ELF-1 (cell line): ENCODE results near the gene KLHL18.
A peak's percentile ranks its signal among the peaks of the same experiment; 100 is the strongest.
"Not testable (repeated sequence)": the region's sequence is repeated elsewhere in the genome, so short reads cannot be mapped to it uniquely, and the experiment has no call there.

Source experiments
- DNase-seq: peaks from one replicate; pipeline ENCODE4 v3.0.0-alpha.2; 2016; ENCODE audit warnings: low read depth, low spot score

Gene KLHL18

GRCh38 chr3:47273564-47273963, 9.2 kb upstream of the KLHL18 start:
- DNase-seq: no peak

GRCh38 chr3:47274652-47275051, 8.1 kb upstream of the KLHL18 start:
- no peak for DNase-seq

GRCh38 chr3:47276558-47276957, 6.2 kb upstream of the KLHL18 start:
- DNase-seq: no peak

- no peak for DNase-seq
Observed at GRCh38 chr3:47280519-47280918, 2.2 kb upstream of the KLHL18 start.

- peak; percentile 19 for DNase-seq
Observed at GRCh38 chr3:47283193-47283537, 421 bp downstream of the KLHL18 start.

- DNase-seq: peak; percentile 47
Observed at GRCh38 chr3:47283591-47284364, 1.0 kb downstream of the KLHL18 start.

GRCh38 chr3:47288966-47289910, 6.5 kb downstream of the KLHL18 start:
- DNase-seq: no peak

GRCh38 chr3:47291158-47291753, 8.5 kb downstream of the KLHL18 start:
- DNase-seq: no peak

GRCh38 chr3:47291754-47292420, 9.1 kb downstream of the KLHL18 start:
- DNase-seq: not testable (repeated sequence)

- DNase-seq: no peak
Observed at GRCh38 chr3:47293822-47294221, 11.1 kb downstream of the KLHL18 start.

- DNase-seq: no peak
Observed at GRCh38 chr3:47294392-47294791, 11.6 kb downstream of the KLHL18 start.

- no peak for DNase-seq
Observed at GRCh38 chr3:47295322-47295721, 12.6 kb downstream of the KLHL18 start.

- no peak for DNase-seq
Observed at GRCh38 chr3:47295976-47296375, 13.2 kb downstream of the KLHL18 start.

GRCh38 chr3:47296562-47297302, 14.0 kb downstream of the KLHL18 start:
- DNase-seq: no peak

GRCh38 chr3:47298439-47298838, 15.7 kb downstream of the KLHL18 start:
- no peak for DNase-seq

GRCh38 chr3:47299381-47300318, 16.9 kb downstream of the KLHL18 start:
- DNase-seq: no peak

GRCh38 chr3:47301456-47301855, 18.7 kb downstream of the KLHL18 start:
- no peak for DNase-seq

GRCh38 chr3:47306022-47306421, 23.3 kb downstream of the KLHL18 start:
- DNase-seq: no peak

GRCh38 chr3:47309231-47309630, 26.5 kb downstream of the KLHL18 start:
- DNase-seq: not testable (repeated sequence)

GRCh38 chr3:47310391-47310790, 27.6 kb downstream of the KLHL18 start:
- no peak for DNase-seq
